HG02588 (cell line): ENCODE data around the gene ZNF709.
"Not testable (repeated sequence)": the region's sequence is repeated elsewhere in the genome, so short reads cannot be mapped to it uniquely, and the experiment has no call there.

Source experiments
- ATAC-seq: cut with Tn5 transposase; IDR thresholded peaks from one replicate; pipeline ENCODE4 v1.9.1; 2021; ENCODE audit warnings: mild to moderate bottlenecking, moderate library complexity; ENCODE audit not compliant: unreplicated experiment

Gene ZNF709

DNA sequence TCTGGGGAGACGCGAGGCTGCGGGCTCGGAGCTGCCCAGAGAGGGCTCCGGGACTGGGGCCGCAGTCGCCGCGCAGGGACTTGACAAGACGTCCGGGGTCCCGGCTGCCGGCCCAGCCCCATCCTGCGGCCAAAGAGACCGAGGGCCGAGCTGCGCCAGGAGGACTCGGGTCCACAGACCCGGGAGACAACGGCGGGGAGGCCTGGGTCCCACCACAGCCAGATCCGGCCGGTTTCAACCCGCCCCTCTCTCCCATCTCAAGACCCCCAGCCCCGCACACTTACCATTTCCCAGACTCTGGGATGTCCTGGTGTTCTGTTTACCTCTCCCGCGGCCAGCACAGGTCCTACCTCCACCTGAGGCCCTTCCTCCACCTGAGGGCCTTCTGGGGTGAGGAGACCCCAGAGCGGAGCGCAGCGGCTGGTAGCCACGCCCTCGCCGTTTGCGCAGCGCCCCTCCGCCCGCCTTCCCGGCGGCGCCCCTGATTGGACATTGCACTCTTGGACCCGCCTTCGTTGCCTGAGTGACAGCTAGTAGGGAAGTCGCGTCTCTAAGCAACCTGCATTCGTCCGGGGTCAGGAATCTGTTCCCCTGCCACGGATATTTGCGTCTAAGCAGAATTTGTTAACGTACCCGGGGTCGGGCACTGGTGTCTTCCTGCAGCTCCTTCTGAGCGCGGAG is at the start of gene ZNF709:
Gene ZNF709, minus strand, starts transcription at position 446 of the 681 bp plus-strand sequence. Its CDS starts 159 bp downstream, at position 287.
- peak; percentile 93 for ATAC-seq

DNA sequence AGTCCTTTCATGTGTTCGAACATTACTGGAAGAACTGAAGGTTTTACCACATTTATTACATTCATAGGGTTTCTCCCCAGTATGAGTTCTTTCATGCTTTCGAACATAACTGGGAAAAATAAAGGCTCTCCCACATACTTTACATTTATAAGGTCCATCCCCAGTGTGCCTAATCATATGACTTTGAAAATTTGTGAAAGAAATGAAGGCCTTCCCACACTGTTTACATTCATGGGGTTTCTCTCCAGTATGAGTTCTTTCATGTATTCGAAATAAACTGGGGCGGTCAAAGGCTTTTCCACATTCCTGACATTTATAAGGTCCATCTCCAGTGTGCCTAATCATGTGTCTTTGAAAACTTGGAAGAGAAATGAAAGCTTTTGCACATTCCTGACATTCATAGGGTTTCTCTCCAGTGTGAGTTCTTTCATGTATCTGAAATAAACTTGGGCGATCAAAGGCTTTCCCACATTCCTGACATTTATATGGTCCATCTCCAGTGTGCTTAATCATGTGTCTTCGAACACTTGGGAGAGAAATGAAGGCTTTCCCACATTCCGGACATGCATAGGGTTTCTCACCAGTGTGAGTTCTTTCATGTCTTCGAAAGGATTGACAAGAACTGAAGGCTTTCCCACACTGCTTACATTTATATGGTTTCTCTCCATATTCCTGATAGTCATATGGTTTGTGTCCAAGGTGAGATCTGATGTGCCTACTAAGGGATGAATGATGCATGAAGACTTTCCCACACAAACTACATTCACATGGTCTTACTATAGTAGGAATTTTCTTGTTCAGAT is 42.6 kb upstream of the ZNF709 start:
- ATAC-seq: no peak

DNA sequence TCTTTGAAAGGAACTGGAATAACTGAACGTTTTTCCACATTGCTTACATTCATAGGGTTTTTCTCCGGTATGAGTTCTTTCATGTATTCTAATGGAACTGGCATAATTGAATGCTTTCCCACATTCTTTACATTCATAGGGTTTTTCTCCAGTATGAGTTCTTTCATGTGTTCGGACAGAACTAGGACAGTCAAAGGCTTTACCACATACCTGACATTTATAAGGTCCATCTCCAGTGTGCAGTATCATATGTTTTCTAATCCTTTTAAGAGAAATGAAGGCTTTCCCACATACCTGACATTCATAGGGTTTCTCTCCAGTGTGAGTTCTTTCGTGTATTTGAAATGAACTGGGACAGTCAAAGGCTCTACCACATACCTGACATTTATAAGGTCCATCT is 41.9 kb upstream of the ZNF709 start:
- no peak for ATAC-seq

DNA sequence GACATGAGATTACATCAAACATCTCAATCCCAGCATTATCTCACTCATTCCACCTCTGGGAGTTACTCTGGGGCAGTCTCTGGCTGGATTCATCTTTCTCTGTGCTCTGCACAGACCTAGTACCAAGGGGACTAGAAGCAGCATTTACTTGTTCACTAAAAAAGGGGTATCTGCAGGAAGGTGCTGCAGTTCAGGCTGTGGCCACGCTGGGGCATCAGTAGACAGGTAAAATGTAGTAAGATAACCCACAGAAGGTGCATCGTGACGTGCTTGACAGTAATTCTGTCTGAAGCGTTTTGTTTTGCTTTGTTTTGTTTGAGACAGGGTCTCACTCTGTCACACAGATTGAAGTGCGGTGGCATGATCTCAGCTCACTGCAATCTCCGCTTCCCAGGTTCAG is 37.4 kb upstream of the ZNF709 start:
- ATAC-seq: no peak

DNA sequence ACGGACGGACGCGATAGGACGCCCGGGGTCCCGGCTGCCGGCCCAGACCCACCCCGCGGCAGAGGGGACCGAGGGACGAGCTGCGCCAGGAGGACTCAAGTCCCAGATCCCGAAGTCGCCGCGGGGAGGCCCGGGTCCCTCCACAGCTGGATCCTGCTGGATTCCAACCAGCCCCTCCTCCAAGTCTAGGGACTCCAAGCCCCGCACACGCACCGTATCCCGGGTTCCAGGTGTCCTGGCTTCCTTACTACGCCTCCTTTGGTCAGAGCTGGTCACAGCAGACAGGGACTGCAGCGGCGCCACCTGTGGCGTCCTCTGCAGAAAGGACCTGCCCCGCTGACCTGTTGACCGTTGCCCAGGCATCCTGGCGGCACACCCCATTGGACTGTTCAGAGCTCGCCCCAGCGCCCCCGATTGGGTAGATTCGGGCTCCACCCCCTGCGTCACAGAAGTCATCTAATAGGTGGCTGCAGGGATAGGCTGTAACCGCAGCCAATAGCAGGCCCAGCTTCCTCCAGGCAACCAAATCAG is 29.0 kb upstream of the ZNF709 start:
- ATAC-seq: no peak

DNA sequence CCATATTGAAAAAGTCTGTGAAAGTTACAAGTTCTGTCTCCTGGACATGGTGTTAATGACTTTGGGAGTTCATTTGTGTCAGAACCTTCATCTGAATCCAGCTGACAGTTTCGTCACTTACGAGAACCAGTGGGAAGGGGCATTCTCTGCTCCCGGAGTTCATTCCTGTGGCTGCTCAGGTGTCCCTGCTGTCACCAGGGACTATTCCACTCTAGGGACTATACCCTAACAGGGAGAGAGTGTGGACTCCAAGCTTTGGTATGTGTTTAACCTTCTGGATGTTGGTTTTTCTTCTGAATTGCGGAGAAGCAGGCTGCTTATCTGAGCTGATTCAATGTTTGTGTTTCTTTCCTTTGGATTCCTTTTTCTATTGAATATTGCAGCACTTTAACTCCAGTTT is 12.4 kb upstream of the ZNF709 start:
- ATAC-seq: no peak

DNA sequence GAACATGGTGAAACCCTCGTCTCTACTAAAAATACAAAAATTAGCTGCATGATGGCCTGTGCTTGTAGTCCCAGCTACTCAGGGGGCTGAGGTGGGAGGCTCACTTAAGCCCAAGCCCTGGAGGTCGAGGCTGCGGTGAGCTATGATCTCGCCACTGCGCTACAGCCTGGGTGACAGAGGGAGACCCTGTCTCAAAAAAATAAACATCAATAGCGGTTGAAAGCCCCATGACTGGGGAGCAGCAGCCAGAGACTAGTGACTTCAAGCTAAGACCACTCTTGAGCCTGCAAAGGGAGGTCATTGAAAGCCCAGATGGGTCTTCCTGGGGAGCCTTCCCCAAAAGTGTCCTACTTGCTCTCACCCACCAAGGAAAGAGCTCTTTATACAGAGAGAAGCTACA is 11.9 kb upstream of the ZNF709 start:
- ATAC-seq: no peak

DNA sequence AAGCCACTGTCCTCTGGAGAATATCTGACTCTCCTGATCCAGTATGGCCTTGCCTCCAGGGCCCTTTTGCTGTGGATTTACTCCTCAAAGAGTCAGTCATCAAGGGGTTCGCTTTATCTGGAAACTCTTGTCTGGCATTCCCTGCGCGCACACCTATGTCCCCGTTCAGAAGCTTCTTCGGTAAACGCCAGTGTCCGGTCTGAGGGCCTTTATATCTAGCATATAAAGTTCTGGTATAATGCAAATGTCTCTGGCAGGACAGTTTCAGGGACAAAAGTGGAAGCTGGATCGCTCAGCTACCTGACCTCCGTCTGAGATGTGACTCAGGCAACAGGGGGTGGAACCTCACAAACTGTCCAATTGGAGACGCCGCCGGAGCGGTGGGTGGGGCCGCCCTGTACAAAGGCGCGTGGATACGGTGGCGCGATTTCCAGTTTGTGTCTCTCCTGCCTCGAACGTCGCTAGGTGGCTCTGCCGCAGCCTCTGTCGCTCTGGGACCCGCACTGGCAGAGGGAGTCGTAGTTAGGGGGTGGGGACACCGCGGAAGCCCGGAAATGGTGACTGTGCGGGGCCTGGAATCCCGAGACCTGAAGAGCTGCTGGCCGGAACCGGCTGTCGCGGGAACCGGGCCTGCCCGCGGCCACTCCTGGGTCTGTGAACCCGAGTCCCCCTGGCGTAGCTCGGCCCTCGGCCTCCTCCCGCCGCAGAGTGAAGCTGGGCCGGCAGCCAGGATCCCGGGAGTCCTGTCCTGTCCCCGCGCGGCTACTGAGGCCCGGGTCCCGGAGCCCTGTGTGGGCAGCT is 10.6 kb upstream of the ZNF709 start:
- ATAC-seq: peak; percentile 94

DNA sequence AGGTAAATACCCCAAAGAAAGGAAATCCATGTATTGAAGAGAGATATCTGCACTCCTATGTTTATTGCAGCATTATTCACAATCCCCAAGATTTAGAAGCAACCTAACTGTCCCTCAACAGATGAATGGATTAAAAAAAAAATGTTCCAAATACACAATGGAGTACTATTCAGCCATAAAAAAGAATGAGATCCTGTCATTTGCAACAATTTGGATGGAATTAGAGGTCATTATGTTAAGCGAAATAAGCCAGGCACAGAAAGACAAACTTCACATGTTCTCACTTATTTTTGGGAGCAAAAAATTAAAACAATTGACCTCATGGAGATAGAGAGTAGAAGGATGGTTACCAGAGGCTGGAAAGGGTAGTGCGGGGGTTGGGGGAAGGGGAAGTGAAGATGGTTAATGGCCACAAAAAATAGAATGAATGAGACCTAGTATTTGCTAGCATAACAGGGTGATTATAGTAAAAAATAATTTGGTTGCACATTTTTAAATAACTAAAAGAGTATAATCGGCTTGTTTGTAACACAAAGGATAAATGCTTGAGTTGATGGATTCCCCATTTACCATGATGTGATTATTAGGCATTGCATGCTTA is 9.7 kb upstream of the ZNF709 start:
- ATAC-seq: no peak

DNA sequence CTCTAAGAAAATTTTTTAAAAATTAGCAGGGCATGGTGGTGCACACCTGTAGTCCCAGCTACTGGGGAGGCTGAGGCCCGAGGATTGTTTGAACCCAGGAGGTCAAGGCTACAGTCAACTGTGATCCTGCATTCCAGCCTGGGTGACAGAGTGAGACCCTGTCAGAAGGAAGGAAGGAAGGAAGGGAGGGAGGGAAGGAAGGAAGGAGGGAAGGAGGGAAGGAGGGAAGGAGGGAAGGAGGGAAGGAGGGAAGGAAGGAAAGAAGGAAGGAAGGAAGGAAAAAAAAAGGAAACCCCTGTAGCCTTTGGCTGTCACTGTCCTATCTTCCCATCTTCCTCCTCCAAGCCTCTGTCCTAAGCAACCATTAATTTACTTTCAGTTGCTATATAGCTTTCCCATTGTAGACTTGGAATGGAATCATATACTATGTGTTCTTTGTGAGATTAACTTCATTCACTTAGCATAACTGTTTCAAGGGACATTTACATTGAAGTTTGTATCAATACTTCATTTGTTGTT is 1.7 kb upstream of the ZNF709 start:
- ATAC-seq: not testable (repeated sequence)

DNA sequence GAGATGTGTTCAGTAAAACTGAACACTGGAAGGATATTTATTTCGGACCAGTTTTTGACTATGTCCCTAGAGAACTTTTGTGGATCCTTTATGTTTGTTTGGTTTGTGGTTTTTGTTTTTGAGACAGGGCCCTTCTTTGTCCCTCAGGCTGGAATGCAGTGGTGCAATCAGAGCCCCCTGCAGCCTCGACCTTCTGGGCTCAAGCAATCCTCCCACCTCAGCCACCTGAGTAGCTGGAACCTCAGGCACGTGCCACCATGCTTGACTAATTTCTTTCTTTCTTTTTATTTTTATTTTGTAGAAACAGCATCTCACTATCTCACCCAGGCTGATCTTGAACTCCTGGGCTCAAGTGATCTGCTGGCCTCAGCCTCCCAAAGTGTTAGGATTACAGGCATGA is 955 bp upstream of the ZNF709 start:
- ATAC-seq: no peak

DNA sequence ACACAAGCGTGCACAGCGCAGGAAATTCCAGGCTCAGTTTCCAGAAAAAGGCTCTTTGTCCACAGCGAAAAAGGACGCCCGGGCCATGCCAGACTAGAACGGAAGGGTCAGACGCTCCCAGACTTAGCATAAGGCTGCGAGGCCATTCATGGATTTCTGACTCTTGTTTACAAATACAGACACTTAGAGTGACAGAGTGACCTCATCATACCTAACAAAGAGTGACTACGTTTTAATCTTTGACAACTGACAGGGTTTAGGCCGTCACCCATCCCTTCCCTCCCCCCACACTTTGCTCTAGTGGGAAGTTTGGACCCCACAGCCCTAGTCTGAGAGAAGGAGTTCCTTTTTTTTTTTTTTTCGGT is 418 bp upstream of the ZNF709 start:
- no peak for ATAC-seq

DNA sequence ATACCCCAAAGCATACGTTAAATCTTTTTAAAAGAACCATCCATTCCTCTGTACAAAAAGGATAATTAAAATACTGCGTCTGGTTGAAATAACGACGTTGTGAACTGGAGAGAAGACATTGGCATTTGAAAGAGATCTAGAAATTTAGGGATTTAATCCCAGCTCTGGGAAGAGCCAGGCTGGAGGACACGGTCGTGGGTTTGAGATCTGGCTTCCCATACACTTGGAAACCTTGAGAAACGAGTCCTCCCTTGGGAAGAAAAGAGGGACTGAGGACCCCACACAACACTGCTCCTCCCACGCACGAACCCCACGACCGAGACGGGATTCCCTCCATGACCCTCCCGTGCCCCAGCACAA is 625 bp downstream of the ZNF709 start:
- no peak for ATAC-seq

DNA sequence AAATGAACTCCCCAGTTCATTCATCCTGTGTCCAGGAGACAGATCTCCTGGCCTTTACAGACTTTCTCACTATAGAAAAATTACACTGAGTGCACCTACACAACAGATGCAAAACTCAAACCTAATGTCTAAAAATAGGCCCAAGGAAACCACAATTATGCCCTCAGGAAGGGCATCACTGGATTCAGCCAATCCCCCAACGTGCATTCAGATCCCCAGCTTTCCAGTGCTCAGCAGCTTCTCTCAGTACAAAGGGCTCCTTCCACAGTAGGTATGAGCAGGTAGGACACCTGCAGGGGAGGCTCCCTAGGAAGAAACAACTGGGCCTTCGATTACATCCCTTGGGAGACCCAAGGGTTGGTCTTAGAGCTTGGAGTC is 2.1 kb downstream of the ZNF709 start:
- no peak for ATAC-seq

DNA sequence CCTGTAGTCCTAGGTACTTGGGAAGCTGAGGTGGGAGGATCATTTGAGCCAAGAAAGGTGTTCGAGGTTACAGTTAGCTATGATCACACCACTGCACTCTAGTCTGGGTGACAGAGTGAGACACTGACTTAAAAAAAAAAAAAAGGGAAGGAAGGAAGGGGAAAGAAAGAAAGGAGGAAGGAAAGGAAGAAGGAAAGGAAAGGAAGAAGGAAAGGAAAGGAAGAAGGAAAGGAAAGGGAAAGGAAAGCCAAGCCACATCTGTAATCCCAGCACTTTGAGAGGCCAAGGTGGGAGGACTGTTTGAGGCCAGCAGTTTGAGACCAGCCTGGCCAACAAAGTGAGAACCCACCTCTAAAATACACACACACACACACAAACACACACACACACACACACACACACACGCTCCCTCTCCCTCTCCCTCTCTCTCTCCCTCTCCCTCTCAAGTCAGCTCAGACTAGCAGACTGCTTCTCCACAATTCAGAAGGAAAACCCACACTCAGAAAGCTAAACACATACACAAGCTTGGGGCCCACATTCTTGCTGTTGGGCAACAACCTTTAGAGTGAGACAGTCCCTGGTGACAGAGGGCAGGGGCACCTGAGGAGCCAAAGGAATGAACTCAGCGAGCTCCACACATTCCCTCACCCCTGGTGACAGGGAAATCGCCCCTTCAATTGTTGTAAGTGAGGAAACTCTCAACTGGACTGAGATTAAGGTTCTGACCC is 2.7 kb downstream of the ZNF709 start:
- no peak for ATAC-seq

DNA sequence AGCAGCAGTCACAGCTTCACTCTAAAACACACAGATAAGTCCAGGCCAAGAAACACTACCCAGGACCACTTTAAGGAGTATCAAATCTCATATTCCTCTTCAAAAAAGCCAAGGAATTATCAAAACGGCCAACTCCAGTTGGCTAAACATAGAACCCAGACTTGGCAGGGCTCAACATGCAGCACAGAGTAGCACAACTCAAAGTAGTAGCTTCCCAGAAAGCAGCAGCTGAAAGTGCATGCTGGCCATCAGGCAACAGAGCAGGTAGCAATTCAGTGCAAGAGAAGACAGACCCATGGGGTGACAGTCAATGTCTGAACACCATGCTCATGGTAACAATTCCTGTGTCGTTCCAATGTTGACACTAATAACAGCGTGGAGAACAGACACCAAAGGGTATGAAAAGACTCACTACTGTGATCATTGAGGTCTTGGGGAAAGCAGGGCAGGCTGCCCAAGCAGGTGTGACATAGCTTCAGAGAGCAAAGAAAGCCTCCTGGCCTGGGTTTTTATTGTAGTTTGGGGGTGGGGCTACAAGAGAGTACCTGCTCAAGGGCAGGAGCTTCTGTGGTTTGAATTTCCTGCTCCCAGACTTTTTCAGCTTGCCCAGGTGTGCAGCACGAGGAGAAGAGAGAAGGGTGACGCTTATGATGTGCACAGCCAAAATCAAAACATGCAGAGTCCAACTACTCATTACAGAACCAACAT is 6.2 kb downstream of the ZNF709 start:
- ATAC-seq: no peak

DNA sequence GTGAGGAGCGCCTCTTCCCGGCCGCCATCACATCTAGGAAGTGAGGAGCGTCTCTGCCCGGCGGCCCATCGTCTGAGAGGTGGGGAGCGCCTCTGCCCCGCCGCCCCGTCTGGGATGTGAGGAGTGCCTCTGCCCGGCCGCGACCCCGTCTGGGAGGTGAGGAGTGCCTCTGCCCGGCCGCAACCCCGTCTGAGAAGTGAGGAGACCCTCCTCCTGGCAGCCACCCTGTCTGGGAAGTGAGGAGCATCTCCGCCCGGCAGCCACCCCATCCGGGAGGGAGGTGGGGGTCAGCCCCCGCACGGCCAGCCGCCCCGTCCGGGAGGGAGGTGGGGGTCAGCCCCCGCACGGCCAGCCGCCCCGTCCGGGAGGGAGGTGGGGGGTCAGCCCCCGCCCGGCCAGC is 17.0 kb downstream of the ZNF709 start:
- ATAC-seq: not testable (repeated sequence)

DNA sequence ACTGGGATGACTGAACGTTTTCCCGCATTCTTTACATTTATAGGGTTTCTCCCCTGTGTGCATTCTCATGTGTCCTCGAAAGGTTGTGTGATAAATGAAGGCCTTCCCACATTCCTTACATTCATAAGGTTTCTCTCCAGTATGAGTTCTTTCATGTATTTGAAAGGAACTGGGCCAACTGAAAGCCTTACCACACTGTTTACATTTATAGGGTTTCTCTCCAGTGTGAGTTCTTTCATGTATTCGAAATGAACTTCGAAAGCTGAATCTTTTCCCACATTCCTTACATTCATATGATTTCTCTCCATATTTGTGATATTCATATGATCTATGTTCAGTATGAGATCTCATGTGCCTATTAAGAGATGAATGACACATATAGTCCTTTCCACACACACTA is 19.4 kb downstream of the ZNF709 start:
- no peak for ATAC-seq

DNA sequence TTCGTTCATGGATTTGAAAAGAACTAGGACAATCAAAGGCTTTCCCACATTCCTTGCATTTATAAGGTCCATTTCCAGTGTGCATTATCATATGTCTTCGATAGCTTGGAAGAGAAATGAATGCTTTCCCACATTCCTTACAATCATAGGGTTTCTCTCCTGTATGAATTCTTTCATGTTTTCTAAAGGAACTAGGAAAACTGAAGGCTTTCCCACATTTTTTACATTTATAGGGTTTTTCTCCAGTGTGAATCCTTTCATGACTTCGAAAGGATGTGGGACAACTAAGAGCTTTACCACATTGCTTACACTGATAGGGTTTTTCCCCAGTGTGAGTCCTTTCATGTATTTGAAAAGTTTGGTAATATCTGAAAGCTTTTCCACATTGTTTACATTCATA is 19.8 kb downstream of the ZNF709 start:
- ATAC-seq: no peak

DNA sequence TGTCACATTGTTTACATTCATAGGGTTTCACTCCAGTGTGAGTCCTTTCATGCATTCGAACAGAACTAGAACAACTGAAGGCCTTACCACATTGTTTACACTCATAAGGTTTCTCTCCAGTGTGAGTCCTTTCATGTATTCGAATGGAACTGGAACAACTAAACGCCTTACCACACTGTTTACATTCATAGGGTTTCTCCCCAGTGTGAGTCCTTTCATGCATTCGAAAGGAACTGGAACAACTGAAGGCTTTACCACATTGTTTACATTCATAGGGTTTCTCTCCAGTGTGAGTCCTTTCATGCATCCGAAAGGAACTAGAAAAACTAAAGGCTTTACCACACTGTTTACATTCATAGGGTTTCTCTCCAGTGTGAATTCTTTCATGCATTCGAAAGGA is 20.5 kb downstream of the ZNF709 start:
- ATAC-seq: not testable (repeated sequence)
